ENCODE data around the gene ELFN1. TPM values are rescaled to one million over a fixed set of nuclear protein-coding genes. Genes with fewer than 3 reads are reported as not detected.

The ELFN1 gene
- total RNA-seq, 4 donors from 2014 or later, result 0.42 to 3.7 (median 1.3) TPM

DNA sequence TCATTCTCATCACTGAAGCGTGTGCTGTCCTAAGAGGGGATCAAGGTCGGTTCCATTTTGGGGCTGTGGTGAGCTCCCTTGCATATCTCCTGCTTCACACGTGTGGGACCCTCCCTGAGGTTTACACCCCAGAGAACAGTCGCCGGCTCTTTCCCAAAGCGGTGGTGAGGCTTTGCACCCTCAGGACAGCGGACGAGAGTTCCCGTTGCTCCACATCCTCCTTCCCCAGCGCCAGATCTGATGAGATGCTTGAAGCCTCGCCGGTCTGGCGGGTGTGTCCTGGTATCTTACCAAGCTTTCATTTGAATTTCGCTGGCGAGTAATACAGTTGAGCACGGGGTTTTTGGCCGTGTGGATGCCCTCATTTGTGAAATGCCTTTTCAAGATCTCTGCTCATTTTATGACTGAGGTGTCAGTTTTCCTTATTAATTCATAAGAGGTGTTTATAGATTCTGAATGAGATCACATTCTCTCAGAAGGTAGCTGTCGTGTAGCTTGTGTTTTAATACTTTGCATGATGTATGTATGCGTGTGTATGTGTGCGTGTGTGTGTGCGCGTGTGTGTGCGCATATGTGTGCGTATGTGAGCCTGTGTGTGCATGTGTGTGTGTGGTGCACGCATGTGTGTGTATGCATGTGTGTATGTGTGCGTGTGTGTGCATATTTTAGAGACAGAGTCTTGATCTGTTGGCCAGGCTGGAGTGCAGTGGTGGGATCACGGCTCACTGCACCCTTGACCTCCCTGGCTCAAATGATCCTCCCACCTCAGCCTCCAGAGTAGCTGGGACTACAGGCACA is 30.7 kb downstream of the ELFN1 start:
- ATAC-seq, result no peak
- H3K4me1 ChIP-seq, result no peaks in the 10 kb centered on the region
- H3K9me3 ChIP-seq, result peaks cover 0 to 23% (median 0%) of the 10 kb centered on the region in 3 donors
- TF ChIP-seq POLR2A (IDR thresholded peaks at IDR 0.05), result no peak
- no peak for TF ChIP-seq POLR2AphosphoS5 (IDR thresholded peaks at IDR 0.05)
- TF ChIP-seq, protein P1, sequence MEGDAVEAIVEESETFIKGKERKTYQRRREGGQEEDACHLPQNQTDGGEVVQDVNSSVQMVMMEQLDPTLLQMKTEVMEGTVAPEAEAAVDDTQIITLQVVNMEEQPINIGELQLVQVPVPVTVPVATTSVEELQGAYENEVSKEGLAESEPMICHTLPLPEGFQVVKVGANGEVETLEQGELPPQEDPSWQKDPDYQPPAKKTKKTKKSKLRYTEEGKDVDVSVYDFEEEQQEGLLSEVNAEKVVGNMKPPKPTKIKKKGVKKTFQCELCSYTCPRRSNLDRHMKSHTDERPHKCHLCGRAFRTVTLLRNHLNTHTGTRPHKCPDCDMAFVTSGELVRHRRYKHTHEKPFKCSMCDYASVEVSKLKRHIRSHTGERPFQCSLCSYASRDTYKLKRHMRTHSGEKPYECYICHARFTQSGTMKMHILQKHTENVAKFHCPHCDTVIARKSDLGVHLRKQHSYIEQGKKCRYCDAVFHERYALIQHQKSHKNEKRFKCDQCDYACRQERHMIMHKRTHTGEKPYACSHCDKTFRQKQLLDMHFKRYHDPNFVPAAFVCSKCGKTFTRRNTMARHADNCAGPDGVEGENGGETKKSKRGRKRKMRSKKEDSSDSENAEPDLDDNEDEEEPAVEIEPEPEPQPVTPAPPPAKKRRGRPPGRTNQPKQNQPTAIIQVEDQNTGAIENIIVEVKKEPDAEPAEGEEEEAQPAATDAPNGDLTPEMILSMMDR (IDR thresholded peaks at IDR 0.05), result no peak
- TF ChIP-seq EP300 (IDR thresholded peaks at IDR 0.05), result no peak
- H3K27me3 ChIP-seq, result peaks cover 21% of the 10 kb centered on the region
- 86 to 87% methylated on average over 18 of the region's 27 CpGs for WGBS, 2 donors (ENCODE audit: low coverage in 1 of 2)
- H3K36me3 ChIP-seq, result no peaks in the 10 kb centered on the region
- H3K4me3 ChIP-seq, result no peak overlapping the region
- H3K27ac ChIP-seq, result no peak overlapping the region

DNA sequence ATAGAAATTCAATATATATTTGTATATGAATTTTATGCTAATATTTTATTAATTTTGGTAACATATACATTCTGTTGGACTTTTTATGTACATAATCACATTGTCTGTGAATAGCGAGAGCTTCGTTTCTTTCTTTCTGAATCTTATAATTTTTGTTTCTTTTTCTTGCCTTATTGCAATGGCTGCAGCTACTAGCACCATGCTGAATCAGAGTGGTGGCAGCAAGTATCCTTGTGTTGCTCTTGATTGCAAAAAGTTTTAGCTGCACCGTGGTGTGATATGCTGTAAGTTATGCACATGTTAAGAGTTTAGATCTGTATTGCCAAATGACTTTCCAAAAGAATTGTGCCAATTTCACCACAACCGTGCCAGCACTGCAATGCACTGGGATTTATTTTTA is 32.6 kb downstream of the ELFN1 start:
- H3K27me3 ChIP-seq, result peaks cover 14% of the 10 kb centered on the region
- no peak for ATAC-seq
- H3K36me3 ChIP-seq, result no peaks in the 10 kb centered on the region
- H3K4me1 ChIP-seq, result no peaks in the 10 kb centered on the region
- no peak for TF ChIP-seq POLR2AphosphoS5 (IDR thresholded peaks at IDR 0.05)
- TF ChIP-seq EP300 (IDR thresholded peaks at IDR 0.05), result no peak
- no peak for TF ChIP-seq POLR2A (IDR thresholded peaks at IDR 0.05)
- TF ChIP-seq, protein P1 (IDR thresholded peaks at IDR 0.05), result no peak
- no peak overlapping the region for H3K27ac ChIP-seq
- H3K4me3 ChIP-seq, result no peak overlapping the region
- peaks cover 0 to 23% (median 0%) of the 10 kb centered on the region in 3 donors for H3K9me3 ChIP-seq
- WGBS, 2 donors (ENCODE audit: low coverage in 1 of 2), result 87 to 89% methylated on average over 3 to 4 of the region's 4 CpGs

DNA sequence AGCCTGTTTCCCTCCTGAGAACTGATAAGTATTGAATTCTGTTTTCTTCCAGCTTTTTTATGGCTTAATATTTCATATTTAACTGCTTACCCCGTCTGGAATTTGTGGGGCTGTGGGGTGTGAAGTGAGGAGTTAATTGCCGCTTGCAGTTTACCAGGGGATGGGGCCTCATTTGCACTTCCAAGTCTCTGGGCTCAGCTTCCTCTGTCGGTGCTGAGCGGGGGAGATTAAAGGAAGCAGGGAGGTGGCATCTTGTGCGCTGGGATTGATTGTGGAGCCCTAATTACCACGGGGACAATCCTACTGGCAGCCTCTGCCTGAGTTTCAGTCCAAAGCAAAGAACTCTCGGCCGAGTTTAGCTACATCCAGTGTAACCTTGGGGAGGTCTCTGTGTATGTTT is 33.4 kb downstream of the ELFN1 start:
- Histone ChIP-seq H3K27ac (no peak overlapping the region), H3K4me1 (no peaks in the 10 kb centered on the region), H3K36me3 (no peaks in the 10 kb centered on the region), H3K9me3 (peaks cover 0 to 23% (median 0%) of the 10 kb centered on the region in 3 donors), H3K27me3 (peaks cover 19% of the 10 kb centered on the region), H3K4me3 (no peak overlapping the region)
- TF ChIP-seq EP300 (IDR thresholded peaks at IDR 0.05), result no peak
- TF ChIP-seq, protein P1 (IDR thresholded peaks at IDR 0.05), result no peak
- TF ChIP-seq POLR2A (IDR thresholded peaks at IDR 0.05), result no peak
- no peak for TF ChIP-seq POLR2AphosphoS5 (IDR thresholded peaks at IDR 0.05)
- ATAC-seq, result no peak
- WGBS, 2 donors (ENCODE audit: low coverage in 1 of 2), result 32 to 42% methylated on average over 4 of the region's 8 CpGs

DNA sequence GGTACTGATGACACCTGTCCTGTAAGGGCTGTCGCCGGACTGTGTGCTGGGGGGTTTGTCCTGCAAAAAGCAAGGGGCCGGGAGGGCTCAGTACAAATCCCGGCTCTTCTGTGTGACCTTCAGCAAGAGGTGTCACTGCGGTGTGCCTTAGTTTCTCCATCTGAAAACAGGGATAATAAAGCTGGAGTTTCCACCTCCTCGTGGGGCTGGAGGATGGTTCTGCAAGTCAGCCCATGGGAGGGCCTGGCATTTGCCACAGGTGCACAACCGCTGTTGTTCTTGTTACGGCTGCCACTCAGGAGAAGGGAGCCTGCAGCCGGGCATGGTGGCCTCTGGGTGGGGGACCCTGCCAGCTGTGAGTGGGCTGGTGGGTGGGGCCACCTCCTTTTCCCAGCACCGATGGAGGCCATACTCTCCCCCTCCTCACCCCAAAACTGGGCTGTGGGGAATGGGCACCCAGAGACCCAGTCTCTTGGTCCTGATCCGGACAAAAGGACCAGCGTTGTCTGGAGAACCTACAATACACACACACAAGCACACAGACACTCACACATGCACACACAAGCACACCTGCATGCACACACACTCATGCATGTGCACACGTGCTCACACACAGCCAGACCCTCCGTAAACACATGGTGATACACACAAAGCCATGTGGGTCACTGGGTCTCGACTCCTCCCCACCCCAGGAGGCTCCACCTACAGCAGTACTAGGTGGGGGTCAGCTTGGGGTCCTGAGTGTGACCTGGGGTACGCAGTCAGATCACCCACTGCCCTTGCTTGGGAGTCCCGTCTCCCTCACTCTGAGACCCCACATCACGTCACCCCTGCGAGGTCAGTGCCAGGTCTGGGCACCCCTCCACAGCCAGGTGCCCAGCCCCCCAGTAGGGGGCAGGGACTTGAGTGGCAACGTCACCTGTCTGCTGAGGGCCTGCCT is 34.1 kb downstream of the ELFN1 start:
- TF ChIP-seq POLR2AphosphoS5 (IDR thresholded peaks at IDR 0.05) (no peak), POLR2A (IDR thresholded peaks at IDR 0.05) (no peak), EP300 (IDR thresholded peaks at IDR 0.05) (no peak)
- TF ChIP-seq, protein P1 (IDR thresholded peaks at IDR 0.05), result no peak
- no peak overlapping the region for H3K4me3 ChIP-seq
- H3K4me1 ChIP-seq, result no peaks in the 10 kb centered on the region
- H3K36me3 ChIP-seq, result no peaks in the 10 kb centered on the region
- 82 to 87% methylated on average over 4 to 6 of the region's 20 CpGs for WGBS, 2 donors (ENCODE audit: low coverage in 1 of 2)
- peaks cover 0 to 23% (median 0%) of the 10 kb centered on the region in 3 donors for H3K9me3 ChIP-seq
- no peak overlapping the region for H3K27ac ChIP-seq
- H3K27me3 ChIP-seq, result peaks cover 24% of the 10 kb centered on the region
- ATAC-seq, result no peak

All from gastroesophageal sphincter (tissue), 4 donors.